K562 (cell line): Measurements from ENCODE around the gene CLEC2B. TPM values are rescaled to one million over a fixed set of nuclear protein-coding genes. Genes with fewer than 3 reads are reported as not detected.

Experiments used
- BMI1 ChIP-seq: fragments of 150-350 bp; IDR thresholded peaks from 2 replicates; pipeline ENCODE4 v1.6.1; 2014; ENCODE audit warnings: low read length
- FOXP1 ChIP-seq: sonication (generic); formaldehyde crosslinking; IDR thresholded peaks from 2 replicates; pipeline ENCODE4 v1.8.0; 2022; ENCODE audit warnings: mild to moderate bottlenecking, missing genetic modification reagents
- HLTF ChIP-seq: fragments of 450-650 bp; IDR thresholded peaks from 2 replicates; pipeline ENCODE4 v1.6.1; 2016
- MAFG ChIP-seq: fragments of 450-650 bp; conservative IDR thresholded peaks from 2 replicates; pipeline ENCODE4 v1.6.1; 2016; ENCODE audit warnings: missing genetic modification characterization, missing compliant biosample characterization
- MBD2 ChIP-seq: sonication (generic); IDR thresholded peaks from 2 replicates; pipeline ENCODE4 v1.6.1; 2016; ENCODE audit warnings: low read depth, borderline replicate concordance
- MTA2 ChIP-seq: fragments of 450-650 bp; IDR thresholded peaks from 2 replicates; pipeline ENCODE4 v1.6.1; 2016; ENCODE audit warnings: low read depth
- NFATC3 ChIP-seq: fragments of 450-650 bp; IDR thresholded peaks from 2 replicates; pipeline ENCODE4 v1.6.1; 2017; ENCODE audit warnings: mild to moderate bottlenecking
- RCOR1 ChIP-seq, 2 experiments: IDR thresholded peaks; 2 replicates each; pipeline ENCODE4 v1.6.1; 2012; ENCODE audit warnings: low read depth in 2 of 2, low read length in 2 of 2, borderline replicate concordance in 1 of 2, improper control_type of control experiment in 1 of 2
- RERE ChIP-seq: sonication (generic); formaldehyde crosslinking; IDR thresholded peaks from 2 replicates; pipeline ENCODE4 v1.8.0; 2023; ENCODE audit warnings: missing genetic modification reagents, mild to moderate bottlenecking, borderline replicate concordance
- SAFB2 ChIP-seq: fragments of 200-400 bp; formaldehyde crosslinking; IDR thresholded peaks from 2 replicates; pipeline ENCODE4 v1.6.1; 2018; ENCODE audit warnings: borderline replicate concordance, low read length, low read depth, moderate library complexity; ENCODE audit not compliant: severe bottlenecking
- SIRT6 ChIP-seq: IDR thresholded peaks from one replicate; pipeline ENCODE4 v1.6.1; 2012; ENCODE audit warnings: low read depth, mild to moderate bottlenecking, control low read depth, inconsistent platforms, low read length, moderate library complexity
- SMAD4 ChIP-seq: fragments of 250-450 bp; sonication (Bioruptor Pico); conservative IDR thresholded peaks from 2 replicates; pipeline ENCODE4 v1.8.0; 2021; ENCODE audit warnings: inconsistent platforms, mild to moderate bottlenecking, moderate library complexity
- SMARCC2 ChIP-seq: fragments of 450-650 bp; IDR thresholded peaks from 2 replicates; pipeline ENCODE4 v1.6.1; 2017; ENCODE audit warnings: antibody characterized with exemption, moderate library complexity, mild to moderate bottlenecking, low read depth
- SREBF2 ChIP-seq: sonication (generic); formaldehyde crosslinking; IDR thresholded peaks from 2 replicates; pipeline ENCODE4 v1.4.0; 2020; ENCODE audit warnings: mild to moderate bottlenecking, missing genetic modification reagents
- TBL1XR1 ChIP-seq, 2 experiments: IDR thresholded peaks; 2 replicates each; pipeline ENCODE4 v1.6.1; 2012; ENCODE audit warnings: improper control_type of control experiment in 2 of 2, low read length in 2 of 2, mild to moderate bottlenecking in 1 of 2
- THRB ChIP-seq: fragments of 450-650 bp; formaldehyde crosslinking; conservative IDR thresholded peaks from 2 replicates; pipeline ENCODE4 v1.4.0; 2022; ENCODE audit warnings: mild to moderate bottlenecking, missing genetic modification characterization
- USF1 ChIP-seq: sonication (generic); formaldehyde crosslinking; IDR thresholded peaks from 2 replicates; pipeline ENCODE4 v1.9.0; 2022; ENCODE audit warnings: mild to moderate bottlenecking, missing genetic modification reagents
- ZNF174 ChIP-seq: fragments of 250-450 bp; sonication (Bioruptor Pico); IDR thresholded peaks from 2 replicates; pipeline ENCODE4 v1.4.0; 2020; ENCODE audit warnings: mild to moderate bottlenecking
- ZNF408 ChIP-seq: fragments of 250-450 bp; sonication (Bioruptor Pico); IDR thresholded peaks from 2 replicates; pipeline ENCODE4 v1.4.0; 2020; ENCODE audit warnings: low read depth, mild to moderate bottlenecking, moderate library complexity
- ZNF41 ChIP-seq: fragments of 250-450 bp; sonication (Bioruptor Pico); conservative IDR thresholded peaks from 2 replicates; pipeline ENCODE4 v1.4.0; 2020; ENCODE audit warnings: mild to moderate bottlenecking
- ZNF76 ChIP-seq: fragments of 250-450 bp; sonication (Bioruptor Pico); IDR thresholded peaks from 2 replicates; pipeline ENCODE4 v1.4.0; 2020; ENCODE audit warnings: mild to moderate bottlenecking, moderate library complexity, borderline replicate concordance
- ZZZ3 ChIP-seq: fragments of 450-650 bp; IDR thresholded peaks from 2 replicates; pipeline ENCODE4 v1.6.1; 2016; ENCODE audit warnings: antibody characterized with exemption, mild to moderate bottlenecking, moderate library complexity
- polyA plus RNA-seq, 8 experiments: library from polyadenylated mRNA; depleted of rRNA in 4 of 8; stranded (reverse) in 5 of 8; unstranded in 3 of 8; fragments of >200 nt; fragmentation: Nextera tagmentation in 2 of 8; fragmentation: Illumina TruSeq in 1 of 8; extraction: Ambion mirVana in 2 of 8; extraction: Trizol in 1 of 8; gene quantifications; 2 replicates each; pipeline versions ENCODE4 v1.2.1 to v1.2.3, GENCODE V29; 2011 to 2014; ENCODE audit warnings: inconsistent platforms in 1 of 8, missing spikeins in 1 of 8
- total RNA-seq, 7 experiments: library from RNA; depleted of rRNA in 6 of 7; stranded (reverse); fragments of >200 nt in 6 of 7; fragmentation: Illumina TruSeq in 2 of 7; extraction: Trizol in 2 of 7; gene quantifications; 2 replicates each; pipeline versions ENCODE4 v1.2.1 to v1.2.3, GENCODE V29; 2011 to 2021; ENCODE audit warnings: low replicate concordance in 1 of 7

Gene CLEC2B
- total and polyA plus RNA-seq, 9 of the 15 experiments (the other 6 are each of a cell fraction or from before 2014, with no cell fraction given): 1.3 to 5.9 (median 2.9) TPM

GRCh38 chr12:9895215-9895971, 26.2 kb upstream of the CLEC2B start (continued):
- TF ChIP-seq THRB (CRISPR knock-in tag) (no peak), BMI1 (no peak), TBL1XR1 (IDR thresholded peaks at IDR 0.05; ENCODE audit: low read length in 2 of 2) (peak in 1 of 2 experiments; percentile 71; a peak in 2 of 4 replicates), MBD2 (no peak), MTA2 (peak; percentile 83), SMAD4 (peak; percentile 46; the same call in 1 of the 2 replicates), ZNF41 (CRISPR knock-in tag) (no peak), NFATC3 (no peak), SIRT6 (no peak), FOXP1 (no peak), SMARCC2 (0 out of 2 replicates have a peak, but pooled peaks have one; percentile 30), HLTF (no peak), ZNF76 (CRISPR knock-in tag) (no peak), ZNF174 (CRISPR knock-in tag) (no peak), SREBF2 (CRISPR knock-in tag) (no peak), ZZZ3 (no peak), RERE (CRISPR knock-in tag) (no peak), RCOR1 (IDR thresholded peaks at IDR 0.05; ENCODE audit: borderline replicate concordance in 1 of 2, low read depth in 2 of 2, low read length in 2 of 2) (peak in 1 of 2 experiments; percentile 24; a peak in 1 of 4 replicates), MAFG (tag) (no peak), SAFB2 (no peak), ZNF408 (CRISPR knock-in tag) (no peak), USF1 (CRISPR knock-in tag) (no peak)
